CD4-positive, alpha-beta T cell treated with Interleukin-15 for 1 hour (primary cell): ENCODE results near the gene EIF2B5.

ENCODE experiments used
- DNase-seq: peaks from one replicate; pipeline ENCODE4 v3.0.0-alpha.2; 2020

Gene EIF2B5

GRCh38 chr3:184174646-184175492 lies 39.7 kb downstream of the EIF2B5 start, which contains the start of gene AP2M1:
Gene AP2M1 (plus strand): TSS chr3:184174855. CDS start chr3:184176994, 2,139 bp downstream.
- DNase-seq, result peak; percentile 99

DNA sequence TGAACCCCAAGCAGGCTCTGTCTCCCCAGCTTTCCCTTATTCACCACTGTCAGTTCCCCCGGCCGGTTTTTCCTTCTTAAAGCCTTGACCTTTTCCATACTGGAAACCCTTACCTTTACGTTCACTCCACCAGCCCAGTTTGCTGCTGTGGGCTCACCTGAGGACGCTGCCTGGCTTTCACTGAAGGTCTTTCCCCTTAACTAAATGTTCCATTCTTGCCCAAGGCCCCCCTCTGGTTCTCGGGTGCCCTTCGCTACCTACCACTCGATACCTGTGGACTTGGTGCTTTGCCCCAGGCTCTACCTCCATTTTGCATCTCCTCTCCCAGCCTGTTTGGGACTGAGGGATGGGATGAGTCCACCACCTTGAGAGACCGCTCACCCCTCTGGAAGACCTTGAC lies 40.3 kb downstream of the EIF2B5 start:
- DNase-seq, result no peak

DNA sequence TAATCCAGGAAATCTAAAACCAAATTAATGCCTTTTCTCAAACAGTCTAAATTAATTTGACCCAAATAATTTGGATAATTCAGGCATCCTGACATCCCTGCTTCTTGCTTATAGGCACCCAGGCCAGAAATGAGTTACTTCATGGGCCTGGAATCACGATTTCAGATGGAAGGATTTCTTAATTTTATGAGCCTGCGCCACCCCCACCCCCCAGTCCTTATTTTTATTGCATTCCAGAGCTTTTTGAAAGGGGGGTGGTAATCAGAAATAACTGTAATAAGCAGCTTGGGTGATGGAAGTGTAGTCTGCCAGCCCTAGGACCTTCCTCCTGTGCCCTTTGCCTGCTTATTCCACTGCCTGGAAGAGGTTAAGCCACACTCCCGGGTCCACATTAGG lies 40.8 kb downstream of the EIF2B5 start:
- DNase-seq, result no peak

GRCh38 chr3:184176377-184177330 lies 41.5 kb downstream of the EIF2B5 start:
- DNase-seq, result no peak

DNA sequence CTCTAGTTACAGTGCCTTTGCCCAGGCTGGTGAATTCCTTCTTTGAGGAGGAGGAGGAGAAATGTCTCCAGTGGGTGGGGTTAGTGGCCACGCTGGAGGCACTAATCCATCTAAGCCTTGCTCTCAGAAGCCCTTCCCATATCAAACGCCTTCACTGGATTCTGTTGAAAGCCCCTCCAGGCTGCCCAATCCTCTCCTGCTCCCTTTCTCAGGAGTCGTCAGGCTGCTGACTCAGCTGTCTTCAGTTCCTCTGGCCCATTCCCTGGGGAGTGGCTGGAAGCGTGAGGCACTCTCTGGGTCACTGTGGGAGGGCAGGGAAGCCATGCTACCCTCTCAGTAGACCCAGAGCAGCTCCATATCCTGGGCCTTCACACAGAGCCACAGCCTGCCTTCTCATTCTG lies 42.2 kb downstream of the EIF2B5 start:
- no peak for DNase-seq

DNA sequence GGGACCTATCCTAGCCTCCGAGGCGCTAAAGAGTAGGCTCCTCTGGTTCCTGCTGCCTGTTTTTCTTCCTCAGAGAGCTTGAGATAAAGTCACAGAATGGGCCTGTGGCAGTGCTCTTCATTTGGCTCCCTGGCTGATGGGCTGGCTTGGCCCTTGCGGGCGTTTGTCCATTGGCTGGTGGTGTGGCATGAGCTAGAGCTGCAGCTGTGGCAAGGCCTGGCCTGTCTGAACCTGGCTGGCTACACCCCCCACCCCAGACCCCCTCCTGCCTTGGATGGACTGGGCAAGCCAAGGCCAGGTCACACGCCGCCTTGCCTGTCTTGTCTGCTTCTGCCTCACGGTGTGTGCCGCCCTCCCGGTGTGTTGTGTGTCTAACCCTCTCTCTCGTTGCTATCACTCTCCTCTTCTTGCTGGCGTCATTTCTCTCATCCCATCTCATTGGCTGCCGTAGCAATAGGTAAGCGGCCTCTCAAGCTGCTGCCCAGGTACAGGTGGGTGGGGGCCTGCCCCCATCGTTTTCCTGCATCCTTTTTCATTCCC lies 42.7 kb downstream of the EIF2B5 start:
- no peak for DNase-seq

DNA sequence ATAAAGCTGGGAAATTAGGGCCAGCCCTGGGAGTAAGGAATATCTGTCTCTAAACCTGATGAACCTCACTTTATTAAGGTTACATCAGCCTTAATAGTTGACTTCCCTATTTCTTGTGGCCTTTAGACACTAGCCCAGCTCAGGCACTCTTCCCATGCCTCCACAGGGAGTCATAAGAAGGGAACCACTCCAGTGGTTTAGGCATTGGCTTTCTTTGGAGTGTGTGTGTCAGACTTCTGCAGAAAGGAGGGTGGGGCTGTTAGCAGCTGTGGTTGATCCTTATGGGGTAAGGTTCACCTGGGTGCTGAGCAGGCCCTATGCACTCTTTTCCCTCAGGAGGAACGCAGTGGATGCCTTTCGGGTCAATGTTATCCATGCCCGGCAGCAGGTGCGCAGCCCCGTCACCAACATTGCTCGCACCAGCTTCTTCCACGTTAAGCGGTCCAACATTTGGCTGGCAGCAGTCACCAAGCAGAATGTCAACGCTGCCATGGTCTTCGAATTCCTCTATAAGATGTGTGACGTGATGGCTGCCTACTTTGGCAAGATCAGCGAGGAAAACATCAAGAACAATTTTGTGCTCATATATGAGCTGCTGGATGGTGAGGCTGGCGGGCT lies 43.5 kb downstream of the EIF2B5 start:
- DNase-seq, result no peak

GRCh38 chr3:184180165-184180564 lies 45.0 kb downstream of the EIF2B5 start:
- no peak for DNase-seq

- no peak for DNase-seq
Measured at GRCh38 chr3:184181596-184181995, 46.4 kb downstream of the EIF2B5 start.

DNA sequence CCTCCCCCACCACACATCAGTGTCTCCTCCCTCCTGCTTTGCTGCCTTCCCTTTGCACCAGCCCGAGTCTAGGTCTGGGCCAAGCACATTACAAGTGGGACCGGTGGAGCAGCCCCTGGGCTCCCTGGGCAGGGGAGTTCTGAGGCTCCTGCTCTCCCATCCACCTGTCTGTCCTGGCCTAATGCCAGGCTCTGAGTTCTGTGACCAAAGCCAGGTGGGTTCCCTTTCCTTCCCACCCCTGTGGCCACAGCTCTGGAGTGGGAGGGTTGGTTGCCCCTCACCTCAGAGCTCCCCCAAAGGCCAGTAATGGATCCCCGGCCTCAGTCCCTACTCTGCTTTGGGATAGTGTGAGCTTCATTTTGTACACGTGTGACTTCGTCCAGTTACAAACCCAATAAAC lies 48.5 kb downstream of the EIF2B5 start:
- no peak for DNase-seq

GRCh38 chr3:184184546-184185230 lies 49.5 kb downstream of the EIF2B5 start:
- DNase-seq, result no peak

DNA sequence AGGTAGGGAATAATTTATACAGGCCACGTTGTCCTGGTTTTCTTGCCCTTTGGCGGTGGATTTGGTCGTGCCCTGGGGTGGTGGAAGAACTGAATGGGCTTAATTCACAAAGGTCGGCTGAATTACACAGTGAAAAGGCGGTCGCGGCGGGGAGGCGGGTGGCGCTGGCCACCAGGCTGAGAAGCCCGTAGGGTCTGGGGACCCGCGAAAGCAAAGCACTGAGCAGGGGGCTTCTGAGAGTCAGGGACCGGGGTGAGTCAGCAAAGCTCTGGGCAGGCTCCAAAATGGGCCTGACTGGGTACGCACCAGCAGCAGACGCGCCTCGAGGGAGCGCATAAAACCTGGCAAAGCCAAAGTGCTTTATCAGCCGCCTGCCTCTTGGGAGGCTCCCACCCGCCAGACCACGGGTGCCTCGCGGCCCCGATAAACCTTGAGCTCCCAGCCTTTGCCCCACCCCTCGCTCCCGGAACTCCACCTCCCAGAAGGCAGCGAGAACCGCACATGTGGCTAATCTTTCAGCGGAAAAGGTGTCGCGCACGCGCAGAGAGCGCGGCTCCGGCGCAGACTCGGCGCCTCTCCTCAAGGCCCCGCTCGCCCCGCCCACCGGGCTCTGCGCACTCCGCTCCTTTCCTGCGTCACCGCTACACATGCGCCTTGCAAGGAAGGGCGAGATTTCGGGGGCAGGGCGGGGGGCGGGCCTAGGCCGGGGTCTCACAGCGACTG lies 50.5 kb downstream of the EIF2B5 start:
- DNase-seq, result peak; percentile 100

DNA sequence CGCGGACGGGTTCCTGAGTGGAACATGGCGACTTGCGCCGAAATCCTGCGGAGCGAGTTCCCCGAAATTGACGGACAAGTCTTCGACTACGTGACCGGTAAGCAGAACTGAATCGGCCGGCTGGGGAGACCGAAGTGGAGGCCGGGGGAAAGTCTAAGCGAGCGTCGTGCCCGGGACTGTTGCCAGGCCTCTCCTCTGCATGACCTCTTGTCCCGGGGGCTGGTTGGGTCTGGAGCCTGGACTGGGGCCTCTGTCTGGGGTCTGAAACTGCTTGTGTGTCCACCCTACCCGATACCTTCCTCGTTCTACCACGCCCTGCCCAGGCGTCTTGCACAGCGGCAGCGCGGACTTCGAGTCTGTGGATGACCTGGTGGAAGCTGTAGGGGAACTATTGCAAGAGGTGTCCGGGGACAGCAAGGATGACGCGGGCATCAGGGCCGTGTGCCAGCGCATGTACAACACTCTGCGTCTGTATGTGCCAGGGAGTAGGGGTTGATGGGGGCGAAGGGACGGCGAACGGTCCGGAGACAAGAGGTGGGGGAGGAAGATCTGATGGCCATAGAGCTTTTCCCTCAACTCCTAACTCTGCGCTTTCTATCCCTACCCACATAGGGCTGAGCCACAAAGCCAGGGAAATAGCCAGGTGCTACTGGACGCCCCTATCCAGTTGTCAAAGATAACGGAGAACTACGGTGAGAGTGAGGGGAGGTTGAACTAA lies 51.2 kb downstream of the EIF2B5 start, which contains the start of gene ABCF3:
Gene ABCF3, plus strand, starts transcription at position 16 of the 718 bp plus-strand sequence. Its CDS starts 9 bp downstream, at position 25.
- no peak for DNase-seq

DNA sequence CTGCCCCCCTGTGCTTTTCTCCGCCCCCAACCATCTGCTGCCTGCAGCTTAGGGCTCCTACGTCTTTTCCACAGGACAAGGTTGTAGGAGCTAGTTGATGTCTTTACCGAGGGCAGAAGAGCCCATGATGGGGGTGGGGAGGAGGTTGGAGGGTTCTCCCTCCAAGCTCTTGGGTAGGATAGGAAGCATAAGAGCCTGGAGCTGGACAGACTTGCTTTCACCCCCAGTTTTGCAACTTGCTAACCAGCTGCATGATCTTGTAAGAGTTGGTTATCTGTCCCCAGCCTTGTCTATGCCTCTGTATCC lies 51.7 kb downstream of the EIF2B5 start:
- DNase-seq, result no peak

DNA sequence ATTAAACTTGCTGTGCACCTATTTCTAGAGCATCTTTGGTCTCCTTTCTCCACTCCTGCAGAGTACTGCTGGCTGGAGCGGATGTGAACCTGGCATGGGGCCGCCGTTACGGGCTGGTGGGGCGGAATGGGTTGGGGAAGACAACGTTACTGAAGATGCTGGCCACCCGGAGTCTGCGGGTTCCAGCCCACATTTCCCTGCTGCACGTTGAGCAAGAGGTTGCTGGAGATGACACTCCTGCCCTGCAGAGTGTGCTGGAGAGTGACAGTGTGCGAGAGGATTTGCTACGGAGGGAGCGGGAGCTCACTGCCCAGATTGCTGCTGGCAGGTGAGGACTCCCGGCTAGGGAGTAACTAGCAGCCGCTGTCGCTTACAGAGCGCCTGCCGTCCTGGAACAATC lies 52.9 kb downstream of the EIF2B5 start:
- no peak for DNase-seq

DNA sequence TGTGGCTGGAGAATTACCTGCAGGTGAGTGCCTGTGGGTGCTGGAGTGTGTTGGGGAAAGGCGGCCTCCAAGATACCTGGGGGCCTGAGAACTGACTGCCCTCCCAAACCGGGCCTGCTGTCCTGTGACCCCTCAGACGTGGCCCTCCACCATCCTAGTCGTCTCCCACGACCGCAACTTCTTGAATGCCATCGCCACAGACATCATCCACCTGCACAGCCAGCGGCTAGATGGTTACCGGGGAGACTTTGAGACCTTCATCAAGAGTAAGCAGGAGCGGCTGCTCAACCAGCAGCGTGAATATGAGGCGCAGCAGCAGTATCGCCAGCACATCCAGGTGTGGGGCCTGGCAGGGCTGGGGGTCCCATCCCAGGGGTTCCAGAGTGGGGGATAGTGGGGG lies 54.3 kb downstream of the EIF2B5 start:
- no peak for DNase-seq

- no peak for DNase-seq
Measured at GRCh38 chr3:184192889-184193288, 57.7 kb downstream of the EIF2B5 start.

- DNase-seq, result no peak
Measured at GRCh38 chr3:184193991-184194539, 58.9 kb downstream of the EIF2B5 start.
